Activated T-helper 2 cell treated with anti-CD3 and anti-CD28 coated beads, Interferon-gamma antibody, Interleukin-2, Interleukin-4, amounts not matched to agents 10 μg/mL and 5 μg/mL and 100 μg/mL, durations not matched to agents 14 hours and 24 hours and 36 hours (primary cell): ENCODE measurements around the gene ARL17B. TPM values are rescaled to one million over a fixed set of nuclear protein-coding genes. Genes with fewer than 3 reads are reported as not detected.
A peak's percentile ranks its signal among the peaks of the same experiment; 100 is the strongest.
"Not testable (repeated sequence)": the region's sequence is repeated elsewhere in the genome, so short reads cannot be mapped to it uniquely, and the experiment has no call there.

Experiments used
- DNase-seq: peaks from one replicate; pipeline ENCODE4 v3.0.0; 2021; ENCODE audit warnings: low spot score
- H3K27ac Mint-ChIP-seq: one replicate; pipeline ENCODE4 v1.8.0; 2021; ENCODE audit warnings: mixed read lengths
- H3K27me3 Mint-ChIP-seq: one replicate; pipeline ENCODE4 v1.8.0; 2021; ENCODE audit warnings: low read depth, mixed read lengths
- H3K36me3 Mint-ChIP-seq: one replicate; pipeline ENCODE4 v1.8.0; 2021; ENCODE audit warnings: low read depth, mixed read lengths
- H3K4me1 Mint-ChIP-seq: one replicate; pipeline ENCODE4 v1.8.0; 2021; ENCODE audit warnings: low read depth, mixed read lengths
- H3K4me3 Mint-ChIP-seq: one replicate; pipeline ENCODE4 v1.8.0; 2021; ENCODE audit warnings: low read depth, mild to moderate bottlenecking, moderate library complexity, mixed read lengths
- H3K9me3 Mint-ChIP-seq: one replicate; pipeline ENCODE4 v1.8.0; 2021; ENCODE audit warnings: mixed read lengths
- intact Hi-C: fragments of 100-400 bp; cut with micrococcal nuclease; formaldehyde crosslinking; loops from one replicate; pipeline ENCODE4 v1.15.1; 2023
- total RNA-seq: library from RNA; stranded (reverse); gene quantifications from 2 replicates; pipeline ENCODE4 v1.2.3, GENCODE V29; 2022

The ARL17B gene
- total RNA-seq, 1 donor from 2014 or later: 15.6 TPM

DNA sequence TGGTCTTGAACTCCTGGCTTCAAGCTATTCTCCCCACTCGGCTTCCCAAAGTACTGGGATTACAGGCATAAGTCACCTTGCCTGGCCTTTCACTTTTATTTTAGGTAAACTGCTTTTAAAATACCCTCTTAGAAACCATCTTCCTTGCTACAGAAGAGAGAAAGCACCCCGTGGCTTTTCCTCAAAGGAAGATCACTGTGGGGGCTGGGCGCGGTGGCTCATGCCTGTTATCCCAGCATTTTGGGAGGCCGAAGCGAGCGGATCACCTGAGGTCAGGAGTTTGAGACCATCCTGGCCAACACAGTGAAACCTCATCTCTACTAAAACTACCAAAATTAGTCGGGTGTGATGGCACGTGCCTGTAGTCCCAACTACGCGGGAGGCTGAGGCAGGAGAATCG, 78.9 kb downstream of the ARL17B start:
- H3K27ac Mint-ChIP-seq, intact Hi-C loops, H3K9me3 Mint-ChIP-seq, H3K36me3 Mint-ChIP-seq, H3K4me3 Mint-ChIP-seq, DNase-seq, H3K27me3 Mint-ChIP-seq: not testable (repeated sequence)
- peaks cover 17% of the 10 kb centered on the region for H3K4me1 Mint-ChIP-seq

DNA sequence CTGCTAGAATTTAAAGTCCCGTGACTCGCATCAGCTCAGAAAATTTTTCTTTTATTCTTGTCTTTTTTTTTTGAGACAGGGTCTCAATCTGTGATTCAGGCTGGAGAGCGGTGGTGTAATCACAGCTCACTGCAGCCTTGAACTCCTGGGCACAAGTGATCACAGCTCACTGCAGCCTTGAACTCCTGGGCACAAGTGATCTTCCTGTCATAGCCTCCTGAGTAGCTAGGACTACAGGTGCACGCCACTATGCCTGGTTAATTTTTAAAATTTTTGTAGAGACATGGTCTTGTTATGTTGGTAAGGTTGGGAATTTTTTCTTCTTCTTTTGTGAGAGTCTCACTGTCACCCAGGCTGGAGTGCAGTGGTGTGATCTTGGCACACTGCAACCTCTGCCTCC, 80.2 kb downstream of the ARL17B start:
- H3K36me3 Mint-ChIP-seq, H3K27ac Mint-ChIP-seq, intact Hi-C loops, DNase-seq, H3K27me3 Mint-ChIP-seq, H3K9me3 Mint-ChIP-seq, H3K4me3 Mint-ChIP-seq: not testable (repeated sequence)
- peaks cover 11% of the 10 kb centered on the region for H3K4me1 Mint-ChIP-seq

DNA sequence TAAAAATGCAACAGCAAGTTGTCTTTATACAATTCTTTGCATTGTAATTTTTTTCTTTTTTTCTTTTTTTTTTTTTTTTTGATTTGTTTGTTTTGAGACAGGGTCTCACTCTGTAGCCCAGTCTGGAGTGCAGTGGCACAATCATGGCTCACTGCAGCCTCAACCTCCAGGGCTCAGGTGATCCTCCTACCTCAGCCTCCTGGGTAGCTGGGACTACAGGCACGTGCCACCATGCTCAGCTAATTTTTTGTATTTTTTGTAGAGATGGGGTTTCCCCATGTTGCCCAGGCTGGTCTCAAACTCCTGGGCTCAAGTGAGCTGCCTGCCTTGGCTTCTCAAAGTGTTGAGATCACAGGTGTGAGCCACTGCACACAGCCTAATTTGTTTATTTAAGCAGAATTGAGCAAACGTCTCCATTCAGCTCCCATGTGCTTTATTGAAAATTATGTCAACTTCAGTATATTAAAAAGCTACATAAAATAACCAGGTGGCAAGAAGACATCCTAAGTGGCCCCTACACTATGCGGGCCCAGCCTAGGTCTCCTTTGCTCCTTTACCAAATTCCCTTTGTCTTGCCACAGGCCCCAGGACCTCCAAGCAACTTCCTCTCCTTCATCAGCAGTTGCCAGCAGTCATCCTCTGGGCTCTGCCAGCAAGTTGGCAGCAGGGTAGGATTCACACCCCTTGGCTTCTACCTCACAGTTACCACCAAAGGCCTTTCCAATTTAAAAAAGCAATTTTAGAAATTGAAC, 84.7 kb downstream of the ARL17B start:
- H3K4me3 Mint-ChIP-seq, H3K27ac Mint-ChIP-seq, DNase-seq, H3K4me1 Mint-ChIP-seq, H3K9me3 Mint-ChIP-seq, intact Hi-C loops, H3K36me3 Mint-ChIP-seq: not testable (repeated sequence)
- H3K27me3 Mint-ChIP-seq: peaks cover 32% of the 10 kb centered on the region

DNA sequence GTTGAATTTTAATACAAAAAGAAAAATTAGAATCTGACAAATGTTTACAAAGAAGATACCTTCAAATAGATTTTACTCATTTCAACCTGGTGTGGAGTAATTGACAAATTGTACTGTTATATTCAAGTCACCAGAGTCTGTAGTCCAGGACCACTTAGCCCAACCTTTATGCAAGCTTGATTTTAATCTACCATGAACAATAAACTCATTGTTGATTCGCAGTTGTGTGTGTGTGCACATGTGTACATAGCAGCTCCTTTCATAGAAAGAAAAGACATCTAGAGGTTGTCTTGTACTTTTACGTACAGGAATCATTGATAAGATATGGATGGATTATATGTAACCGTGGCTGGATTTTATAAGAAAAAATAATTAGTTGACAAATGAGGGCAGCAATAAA, 87.3 kb downstream of the ARL17B start:
- no peak overlapping the region for H3K4me3 Mint-ChIP-seq
- no peak overlapping the region for H3K27ac Mint-ChIP-seq
- H3K36me3 Mint-ChIP-seq: no peaks in the 10 kb centered on the region
- H3K4me1 Mint-ChIP-seq: no peaks in the 10 kb centered on the region
- no peaks in the 10 kb centered on the region for H3K9me3 Mint-ChIP-seq
- intact Hi-C loops: no loop called here
- peaks cover 50% of the 10 kb centered on the region for H3K27me3 Mint-ChIP-seq
- DNase-seq: no peak

DNA sequence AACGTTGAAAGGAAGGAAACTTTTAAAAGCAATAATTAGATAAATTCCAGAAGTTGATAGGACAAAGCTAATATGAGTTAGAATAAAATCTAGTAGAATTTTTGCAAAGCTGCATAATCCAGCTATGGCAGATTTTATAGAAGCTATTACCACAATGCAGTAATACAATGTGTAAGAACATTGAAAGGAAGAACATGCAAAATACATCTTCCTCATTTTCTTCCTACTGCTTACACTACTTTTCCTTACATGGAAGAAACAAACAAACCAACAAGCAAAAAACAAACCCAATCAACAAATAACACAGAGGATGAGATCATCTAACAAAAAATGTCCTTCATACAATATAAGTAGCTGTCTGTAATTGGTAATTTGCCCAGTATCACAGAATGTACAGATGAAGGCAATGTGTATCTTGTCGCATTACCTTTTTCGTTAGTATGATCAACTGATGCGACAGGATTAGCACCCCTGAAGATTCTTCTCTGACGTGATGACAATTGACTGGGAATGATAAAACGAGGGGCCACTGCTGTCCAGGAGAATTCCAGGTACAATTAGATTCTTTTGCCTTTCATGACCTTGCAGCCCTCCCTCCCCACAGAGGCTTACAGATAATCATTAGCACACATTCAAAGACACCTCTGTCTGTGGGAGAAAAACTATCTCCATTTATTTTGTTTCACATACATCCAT, 87.9 kb downstream of the ARL17B start:
- peaks cover 54% of the 10 kb centered on the region for H3K27me3 Mint-ChIP-seq
- H3K27ac Mint-ChIP-seq: no peak overlapping the region
- no peaks in the 10 kb centered on the region for H3K36me3 Mint-ChIP-seq
- intact Hi-C loops: no loop called here
- no peak overlapping the region for H3K4me3 Mint-ChIP-seq
- no peaks in the 10 kb centered on the region for H3K9me3 Mint-ChIP-seq
- no peaks in the 10 kb centered on the region for H3K4me1 Mint-ChIP-seq
- no peak for DNase-seq

DNA sequence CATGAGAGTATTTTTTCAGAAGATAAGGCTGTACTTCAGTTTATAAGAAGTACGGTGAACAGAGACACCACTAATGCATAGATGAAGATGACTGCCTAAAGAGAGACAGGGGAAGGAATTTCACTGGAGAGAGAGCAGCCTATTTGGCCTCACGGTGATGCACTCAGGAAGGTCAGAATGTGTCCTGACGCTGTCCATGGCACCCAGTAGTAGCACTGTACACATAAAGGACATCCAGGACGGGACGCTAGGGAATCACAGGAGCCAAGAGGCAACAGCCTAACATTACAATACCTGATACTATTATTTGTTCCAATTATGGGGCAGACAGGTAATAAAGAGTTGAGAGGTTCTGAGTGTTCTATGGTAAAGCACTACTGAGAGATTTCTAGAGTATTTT, 91.5 kb downstream of the ARL17B start:
- peaks cover 26% of the 10 kb centered on the region for H3K4me1 Mint-ChIP-seq
- H3K27me3 Mint-ChIP-seq: peaks cover 58% of the 10 kb centered on the region
- DNase-seq: no peak
- H3K27ac Mint-ChIP-seq: no peak overlapping the region
- H3K4me3 Mint-ChIP-seq: no peak overlapping the region
- no peaks in the 10 kb centered on the region for H3K36me3 Mint-ChIP-seq
- H3K9me3 Mint-ChIP-seq: no peaks in the 10 kb centered on the region
- intact Hi-C loops: no loop called here

DNA sequence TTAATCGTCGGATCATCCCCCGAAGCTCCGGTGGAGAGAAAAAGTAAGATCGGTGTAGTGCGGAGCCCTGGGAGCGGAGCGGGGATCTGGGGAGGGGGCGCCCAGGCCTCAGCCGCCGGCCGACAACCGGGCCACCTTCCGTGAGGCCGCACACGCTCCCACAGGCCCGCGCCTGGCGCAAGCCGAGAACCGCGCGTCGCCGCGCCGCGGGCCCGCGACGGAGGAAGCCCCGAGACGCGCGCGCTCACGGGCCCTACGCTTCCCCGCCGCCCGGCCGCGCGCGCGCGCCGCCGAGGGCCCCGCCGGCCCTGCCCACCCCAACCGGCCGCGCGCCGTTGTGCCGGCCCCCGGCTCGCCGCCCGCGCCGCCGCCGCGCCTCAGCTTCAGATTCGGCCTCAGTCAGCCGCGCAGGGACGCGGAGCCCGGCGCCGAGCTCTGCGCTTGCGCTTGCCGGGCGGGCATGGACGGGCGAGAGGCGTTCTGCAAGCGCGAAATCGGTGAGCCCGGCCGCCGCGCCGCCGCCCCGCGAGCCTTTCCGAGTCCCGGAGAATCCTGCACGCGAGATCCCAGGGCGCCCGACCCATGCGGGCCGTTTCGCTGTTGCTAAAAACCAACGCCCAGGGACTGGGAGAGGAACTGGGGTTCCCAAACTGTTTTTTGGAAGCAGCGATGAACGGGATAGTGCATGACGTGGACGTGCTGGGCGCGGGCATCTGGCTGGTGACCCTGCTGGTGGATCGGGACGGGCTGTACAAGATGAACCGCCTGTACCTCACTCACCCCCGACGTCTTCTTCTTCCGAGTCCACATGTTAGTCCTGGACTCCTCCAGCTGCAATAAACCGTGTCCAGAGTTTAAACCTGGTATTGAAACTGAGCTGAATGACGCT, 94.7 kb downstream of the ARL17B start:
- Mint-ChIP-seq H3K27me3 (peaks cover 37% of the 10 kb centered on the region), H3K9me3 (no peaks in the 10 kb centered on the region), H3K36me3 (no peaks in the 10 kb centered on the region), H3K27ac (peak overlapping the region; percentile 61), H3K4me1 (peaks cover 37% of the 10 kb centered on the region), H3K4me3 (peak overlapping the region; percentile 82)
- intact Hi-C loops: loop anchor here (5.0 kb wide), 1 partner anchor 75 kb away; the partner anchor contains the start of gene KANSL1
- DNase-seq: peak; percentile 84

DNA sequence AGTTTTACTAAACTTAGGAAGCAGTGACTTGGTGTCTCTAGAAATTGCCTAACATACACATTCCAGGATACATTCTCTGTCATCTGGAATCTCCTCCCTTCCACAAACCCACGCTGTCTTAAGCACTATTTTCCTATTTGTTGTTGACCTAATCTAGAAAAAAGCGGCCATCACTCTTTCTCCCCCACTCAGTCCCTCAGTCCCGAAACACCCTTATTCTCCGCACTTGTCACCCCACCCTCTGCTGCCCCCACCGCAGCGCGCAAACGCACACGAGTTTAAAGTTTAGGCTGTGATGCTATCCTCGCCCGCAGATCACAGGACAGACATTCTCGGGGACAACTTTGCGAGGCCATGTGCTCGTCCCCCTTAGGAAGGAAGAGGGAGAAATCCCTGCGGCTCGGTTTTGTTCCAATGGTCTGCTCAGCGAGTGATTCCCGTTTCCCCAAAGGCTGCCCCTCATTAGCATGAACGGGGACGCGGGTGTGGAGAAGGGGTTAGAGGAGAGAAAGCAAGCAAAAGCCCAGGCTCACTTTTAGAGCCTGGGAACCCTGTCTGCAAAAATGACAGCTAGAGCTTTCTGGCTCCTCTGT, 95.4 kb downstream of the ARL17B start:
- Mint-ChIP-seq H3K27me3 (peaks cover 31% of the 10 kb centered on the region), H3K27ac (peak overlapping the region; percentile 61), H3K4me1 (peaks cover 37% of the 10 kb centered on the region), H3K4me3 (peak overlapping the region; percentile 75)
- not testable (repeated sequence) for H3K36me3 Mint-ChIP-seq, DNase-seq, H3K9me3 Mint-ChIP-seq
- intact Hi-C loops: loop anchor here (5.0 kb wide), 1 partner anchor 74 kb away; the partner anchor contains the start of gene KANSL1

DNA sequence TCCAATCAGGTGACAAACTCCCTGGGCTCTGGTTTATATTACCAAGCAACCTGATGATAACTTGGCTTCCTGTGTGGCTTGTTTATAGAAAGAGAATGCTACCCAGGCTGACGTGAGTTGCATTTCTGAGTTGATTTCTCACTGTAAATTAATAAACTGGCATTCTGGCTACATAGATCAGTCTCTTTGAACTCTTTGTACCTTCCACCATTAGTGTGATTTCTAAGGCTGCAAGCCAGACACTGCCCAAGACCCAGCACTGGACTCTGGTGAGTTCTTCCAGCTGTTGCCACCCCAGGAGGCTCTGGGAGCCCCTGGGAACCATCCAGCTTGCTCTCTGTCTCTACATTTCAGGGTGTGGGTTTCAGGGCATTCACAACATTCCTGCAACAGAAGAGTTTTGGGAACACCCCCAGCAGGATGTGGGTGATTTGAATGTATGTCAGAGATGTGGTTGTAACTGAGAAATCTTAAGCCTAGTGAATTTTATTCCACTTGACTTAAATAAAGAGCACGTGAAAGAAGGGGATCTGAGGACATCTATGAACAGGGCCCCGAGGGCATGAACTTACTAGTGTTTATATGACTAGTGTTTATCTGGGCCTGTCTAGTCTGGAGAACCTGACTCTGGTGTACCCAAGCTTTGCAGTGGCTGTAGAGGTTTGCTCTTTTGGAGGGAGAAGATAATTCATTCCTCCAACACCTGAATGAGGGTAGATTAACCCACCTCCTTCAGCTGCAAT, 96.9 kb downstream of the ARL17B start:
- no peak for DNase-seq
- Mint-ChIP-seq H3K4me1 (peaks cover 43% of the 10 kb centered on the region), H3K9me3 (no peaks in the 10 kb centered on the region), H3K27me3 (peaks cover 23% of the 10 kb centered on the region), H3K27ac (peak overlapping the region; percentile 67), H3K36me3 (no peaks in the 10 kb centered on the region), H3K4me3 (no peak overlapping the region)
- intact Hi-C loops: loop anchor here (5.0 kb wide), 1 partner anchor 72 kb away; the partner anchor contains the start of gene KANSL1

DNA sequence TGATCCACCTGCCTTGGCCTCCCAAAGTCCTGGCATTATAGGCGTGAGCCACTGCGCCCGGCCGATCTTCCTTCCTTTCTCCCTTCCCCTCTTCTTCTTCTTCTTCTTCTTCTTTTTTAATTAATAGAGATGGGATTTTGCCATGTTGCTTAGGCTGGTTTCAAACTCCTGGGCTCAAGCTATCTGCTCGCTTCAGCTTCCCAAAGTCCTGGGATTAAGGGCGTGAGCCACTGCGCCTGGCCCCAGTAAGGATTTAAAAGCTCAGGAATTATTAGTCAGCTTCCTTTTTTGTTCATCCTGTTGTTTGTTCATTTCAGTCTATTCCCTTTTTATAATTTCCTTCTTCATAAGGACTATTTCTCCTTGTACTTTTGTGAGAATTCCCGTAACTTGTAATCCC, 99.3 kb downstream of the ARL17B start:
- intact Hi-C loops: no loop called here
- Mint-ChIP-seq H3K36me3 (no peaks in the 10 kb centered on the region), H3K27me3 (peaks cover 11% of the 10 kb centered on the region), H3K4me1 (peaks cover 32% of the 10 kb centered on the region), H3K4me3 (no peak overlapping the region), H3K27ac (no peak overlapping the region), H3K9me3 (no peaks in the 10 kb centered on the region)
- DNase-seq: no peak

DNA sequence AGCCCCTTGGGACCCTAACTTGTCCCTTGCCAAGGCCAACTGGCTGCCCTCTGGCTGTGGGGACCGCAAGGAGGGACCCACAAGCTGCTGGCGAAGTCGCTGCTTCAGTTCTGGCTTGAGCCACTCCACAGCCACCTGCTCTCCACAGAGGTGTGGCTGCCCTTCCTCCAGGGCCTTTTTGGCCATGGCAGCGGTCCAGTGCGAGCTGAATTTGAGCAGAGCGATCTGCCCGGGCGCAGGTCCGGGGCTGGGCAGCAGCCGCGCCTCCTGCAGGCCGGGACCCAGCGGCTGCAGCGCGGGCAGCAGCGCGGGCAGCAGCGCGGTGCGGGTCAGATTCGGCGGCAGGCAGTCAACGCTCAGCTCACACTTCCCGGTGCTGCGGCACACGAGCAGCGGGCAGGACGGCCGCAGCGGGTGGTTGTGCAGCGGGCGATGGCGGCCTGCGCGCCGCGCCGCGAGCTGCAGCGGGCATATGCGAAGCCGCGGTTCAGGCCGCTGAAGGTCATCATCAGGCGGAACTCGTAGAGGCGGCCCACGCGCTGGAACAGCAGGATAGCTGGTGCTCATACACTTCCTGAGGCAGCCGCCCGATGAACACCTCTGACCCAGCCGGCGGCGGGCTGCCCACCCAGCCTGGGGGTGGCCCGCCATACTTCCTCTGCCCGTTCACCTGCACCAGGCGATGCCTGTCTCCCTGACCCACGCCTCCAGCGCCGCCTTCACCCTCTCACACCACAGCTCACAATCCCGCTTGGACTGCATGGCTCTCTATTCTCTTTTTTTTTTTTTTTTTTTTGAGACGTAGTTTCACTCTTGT, 101.5 kb downstream of the ARL17B start:
- H3K36me3 Mint-ChIP-seq, intact Hi-C loops, DNase-seq, H3K27ac Mint-ChIP-seq, H3K9me3 Mint-ChIP-seq: not testable (repeated sequence)
- peaks cover 18% of the 10 kb centered on the region for H3K4me1 Mint-ChIP-seq
- H3K4me3 Mint-ChIP-seq: peak overlapping the region; percentile 65
- peaks cover 11% of the 10 kb centered on the region for H3K27me3 Mint-ChIP-seq
